C4-2B (cell line): Measurements from ENCODE around the gene PTMA.

Experiments used
- ZFX ChIP-seq: fragments of 450-650 bp; IDR thresholded peaks from 2 replicates; pipeline ENCODE4 v1.6.1; 2017
- TF ChIP-seq, protein P1 (sequence below): fragments of 450-650 bp; conservative IDR thresholded peaks from 2 replicates; pipeline ENCODE4 v1.5.1; 2017; ENCODE audit warnings: mild to moderate bottlenecking

DNA sequence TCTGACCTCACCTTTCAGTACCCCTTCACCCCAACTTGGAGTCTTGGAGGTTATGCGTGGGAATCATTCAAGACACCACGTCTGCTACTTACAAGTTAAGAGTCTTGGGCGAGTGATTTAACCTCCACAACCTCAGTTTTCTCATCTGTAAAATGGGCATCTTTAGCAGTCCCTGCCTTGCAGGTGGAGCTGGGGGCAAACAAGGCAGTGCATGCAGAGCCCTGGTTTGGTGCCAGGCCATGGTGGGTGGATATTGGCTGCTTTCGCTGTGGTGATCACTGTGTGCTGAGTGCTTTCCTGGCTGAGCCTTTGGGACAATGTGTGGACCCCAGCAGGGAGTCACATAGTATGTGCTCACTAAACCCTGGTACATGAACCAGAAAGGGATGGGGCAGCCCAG lies 20.4 kb upstream of the PTMA start:
- TF ChIP-seq, protein P1, sequence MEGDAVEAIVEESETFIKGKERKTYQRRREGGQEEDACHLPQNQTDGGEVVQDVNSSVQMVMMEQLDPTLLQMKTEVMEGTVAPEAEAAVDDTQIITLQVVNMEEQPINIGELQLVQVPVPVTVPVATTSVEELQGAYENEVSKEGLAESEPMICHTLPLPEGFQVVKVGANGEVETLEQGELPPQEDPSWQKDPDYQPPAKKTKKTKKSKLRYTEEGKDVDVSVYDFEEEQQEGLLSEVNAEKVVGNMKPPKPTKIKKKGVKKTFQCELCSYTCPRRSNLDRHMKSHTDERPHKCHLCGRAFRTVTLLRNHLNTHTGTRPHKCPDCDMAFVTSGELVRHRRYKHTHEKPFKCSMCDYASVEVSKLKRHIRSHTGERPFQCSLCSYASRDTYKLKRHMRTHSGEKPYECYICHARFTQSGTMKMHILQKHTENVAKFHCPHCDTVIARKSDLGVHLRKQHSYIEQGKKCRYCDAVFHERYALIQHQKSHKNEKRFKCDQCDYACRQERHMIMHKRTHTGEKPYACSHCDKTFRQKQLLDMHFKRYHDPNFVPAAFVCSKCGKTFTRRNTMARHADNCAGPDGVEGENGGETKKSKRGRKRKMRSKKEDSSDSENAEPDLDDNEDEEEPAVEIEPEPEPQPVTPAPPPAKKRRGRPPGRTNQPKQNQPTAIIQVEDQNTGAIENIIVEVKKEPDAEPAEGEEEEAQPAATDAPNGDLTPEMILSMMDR: no peak
- TF ChIP-seq ZFX: no peak
